ENCODE data around the gene ZNF578. TPM values are rescaled to one million over a fixed set of nuclear protein-coding genes. Genes with fewer than 3 reads are reported as not detected.
A peak's percentile ranks its signal among the peaks of the same experiment; 100 is the strongest.

Gene ZNF578
- total and polyA plus RNA-seq, 9 of the 15 experiments (the other 6 are each of a cell fraction or from before 2014, with no cell fraction given): 0.05 to 0.29 (median 0.15) TPM

GRCh38 chr19:52527134-52527955 is 74.0 kb downstream of the ZNF578 start, which contains the start of gene ZNF808 (continued):
- TF ChIP-seq ZNF224 (CRISPR knock-in tag; IDR thresholded peaks at IDR 0.05) (no peak), SMAD3 (CRISPR knock-in tag; conservative IDR thresholded peaks at IDR 0.05) (no peak), PHB (CRISPR knock-in tag; IDR thresholded peaks at IDR 0.05) (no peak), DACH1 (IDR thresholded peaks at IDR 0.05; ENCODE audit: partially characterized antibody) (no peak), ETV6 (IDR thresholded peaks at IDR 0.05; ENCODE audit: borderline replicate concordance in 1 of 2, low read depth in 2 of 2, low read length in 1 of 2) (no peak), ETV6 (CRISPR knock-in tag; IDR thresholded peaks at IDR 0.05; ENCODE audit: borderline replicate concordance) (no peak), ZNF217 (CRISPR knock-in tag; IDR thresholded peaks at IDR 0.05) (no peak), MYC (IDR thresholded peaks at IDR 0.05; ENCODE audit: low read depth, low read length) (peak; percentile 36), MYC (CRISPR knock-in tag; IDR thresholded peaks at IDR 0.05; ENCODE audit: borderline replicate concordance, low read depth) (no peak), DIDO1 (tag; IDR thresholded peaks at IDR 0.05; ENCODE audit: low read depth) (no peak), RBM17 (IDR thresholded peaks at IDR 0.05; ENCODE audit: borderline replicate concordance, low read depth, low read length) (no peak), ZNF511 (CRISPR knock-in tag; IDR thresholded peaks at IDR 0.05) (0 out of 2 replicates have a peak, but pooled peaks have one; percentile 63), ARID3A (IDR thresholded peaks at IDR 0.05; ENCODE audit: borderline replicate concordance, low read depth, low read length) (no peak), FOXM1 (IDR thresholded peaks at IDR 0.05; ENCODE audit: low read depth) (no peak), FOXM1 (CRISPR knock-in tag; IDR thresholded peaks at IDR 0.05; ENCODE audit: low read depth) (no peak), POLR3A (IDR thresholded peaks at IDR 0.05; ENCODE audit: borderline replicate concordance, extremely low read depth, insufficient read depth, insufficient read length) (no peak), SRF (CRISPR knock-in tag; IDR thresholded peaks at IDR 0.05) (no peak; a peak in 1 of 4 replicates), E2F3 (CRISPR knock-in tag; IDR thresholded peaks at IDR 0.05) (no peak), ARID2 (IDR thresholded peaks at IDR 0.05) (no peak), TFE3 (CRISPR knock-in tag; IDR thresholded peaks at IDR 0.05) (no peak), FOXK1 (CRISPR knock-in tag; IDR thresholded peaks at IDR 0.05; ENCODE audit: borderline replicate concordance) (no peak), ZNF165 (CRISPR knock-in tag; IDR thresholded peaks at IDR 0.05; ENCODE audit: borderline replicate concordance) (no peak), ZNF354B (CRISPR knock-in tag; IDR thresholded peaks at IDR 0.05) (no peak), ZNF740 (CRISPR knock-in tag; IDR thresholded peaks at IDR 0.05) (no peak), ZNF740 (tag; IDR thresholded peaks at IDR 0.05) (no peak)
